NB4 (cell line): Measurements from ENCODE around the gene MMEL1.

Source experiments
- DNase-seq: peaks from one replicate; pipeline ENCODE4 v3.0.0; 2010; ENCODE audit warnings: low read depth
- H3K4me3 ChIP-seq: one replicate; pipeline ENCODE4 v1.5.1; 2011; ENCODE audit warnings: mild to moderate bottlenecking, low read depth, low read length, moderate library complexity
- MYC ChIP-seq: IDR thresholded peaks from 2 replicates; pipeline ENCODE4 v1.6.1; 2011; ENCODE audit warnings: low read depth, low read length
- POLR2A ChIP-seq: IDR thresholded peaks from 2 replicates; pipeline ENCODE4 v1.6.1; 2011; ENCODE audit warnings: mild to moderate bottlenecking; ENCODE audit not compliant: insufficient read length; ENCODE audit errors: extremely low read depth
- TF ChIP-seq, protein P1 (sequence below): IDR thresholded peaks from one replicate; pipeline ENCODE4 v1.5.1; 2012; ENCODE audit warnings: low read depth, low read length
- TF ChIP-seq, protein P2 (sequence below): IDR thresholded peaks from 2 replicates; pipeline ENCODE4 v1.6.1; 2011; ENCODE audit warnings: low read depth, low read length

MMEL1 gene

DNA sequence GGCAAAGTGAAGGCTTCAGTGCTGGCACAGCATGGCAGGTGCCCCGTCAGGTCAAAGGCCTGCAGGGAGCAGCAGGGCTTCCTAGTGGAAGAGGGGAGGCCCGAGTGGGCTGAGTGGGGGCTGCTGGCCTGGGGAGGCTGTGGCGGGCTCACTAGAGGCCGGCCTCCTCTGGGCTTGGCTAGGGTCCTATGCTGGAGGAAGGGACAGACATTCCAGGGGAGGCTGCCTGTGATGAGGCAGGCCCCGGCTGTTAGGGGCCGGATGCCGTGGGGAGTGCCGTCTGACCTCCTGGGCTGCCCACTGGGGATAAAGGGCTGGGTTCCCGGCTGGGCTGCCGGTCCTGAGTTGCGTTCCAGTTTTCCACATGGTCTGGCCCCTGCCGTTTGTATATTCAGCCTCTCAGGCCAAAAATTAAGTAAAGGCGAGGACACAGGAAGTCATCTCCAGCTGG, 25.1 kb downstream of the MMEL1 start:
- TF ChIP-seq POLR2A (no peak), MYC (no peak)
- TF ChIP-seq, protein P1, sequence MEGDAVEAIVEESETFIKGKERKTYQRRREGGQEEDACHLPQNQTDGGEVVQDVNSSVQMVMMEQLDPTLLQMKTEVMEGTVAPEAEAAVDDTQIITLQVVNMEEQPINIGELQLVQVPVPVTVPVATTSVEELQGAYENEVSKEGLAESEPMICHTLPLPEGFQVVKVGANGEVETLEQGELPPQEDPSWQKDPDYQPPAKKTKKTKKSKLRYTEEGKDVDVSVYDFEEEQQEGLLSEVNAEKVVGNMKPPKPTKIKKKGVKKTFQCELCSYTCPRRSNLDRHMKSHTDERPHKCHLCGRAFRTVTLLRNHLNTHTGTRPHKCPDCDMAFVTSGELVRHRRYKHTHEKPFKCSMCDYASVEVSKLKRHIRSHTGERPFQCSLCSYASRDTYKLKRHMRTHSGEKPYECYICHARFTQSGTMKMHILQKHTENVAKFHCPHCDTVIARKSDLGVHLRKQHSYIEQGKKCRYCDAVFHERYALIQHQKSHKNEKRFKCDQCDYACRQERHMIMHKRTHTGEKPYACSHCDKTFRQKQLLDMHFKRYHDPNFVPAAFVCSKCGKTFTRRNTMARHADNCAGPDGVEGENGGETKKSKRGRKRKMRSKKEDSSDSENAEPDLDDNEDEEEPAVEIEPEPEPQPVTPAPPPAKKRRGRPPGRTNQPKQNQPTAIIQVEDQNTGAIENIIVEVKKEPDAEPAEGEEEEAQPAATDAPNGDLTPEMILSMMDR: no peak
- TF ChIP-seq, protein P2, sequence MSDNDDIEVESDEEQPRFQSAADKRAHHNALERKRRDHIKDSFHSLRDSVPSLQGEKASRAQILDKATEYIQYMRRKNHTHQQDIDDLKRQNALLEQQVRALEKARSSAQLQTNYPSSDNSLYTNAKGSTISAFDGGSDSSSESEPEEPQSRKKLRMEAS: no peak
- H3K4me3 ChIP-seq: no peak overlapping the region
- no peak for DNase-seq

DNA sequence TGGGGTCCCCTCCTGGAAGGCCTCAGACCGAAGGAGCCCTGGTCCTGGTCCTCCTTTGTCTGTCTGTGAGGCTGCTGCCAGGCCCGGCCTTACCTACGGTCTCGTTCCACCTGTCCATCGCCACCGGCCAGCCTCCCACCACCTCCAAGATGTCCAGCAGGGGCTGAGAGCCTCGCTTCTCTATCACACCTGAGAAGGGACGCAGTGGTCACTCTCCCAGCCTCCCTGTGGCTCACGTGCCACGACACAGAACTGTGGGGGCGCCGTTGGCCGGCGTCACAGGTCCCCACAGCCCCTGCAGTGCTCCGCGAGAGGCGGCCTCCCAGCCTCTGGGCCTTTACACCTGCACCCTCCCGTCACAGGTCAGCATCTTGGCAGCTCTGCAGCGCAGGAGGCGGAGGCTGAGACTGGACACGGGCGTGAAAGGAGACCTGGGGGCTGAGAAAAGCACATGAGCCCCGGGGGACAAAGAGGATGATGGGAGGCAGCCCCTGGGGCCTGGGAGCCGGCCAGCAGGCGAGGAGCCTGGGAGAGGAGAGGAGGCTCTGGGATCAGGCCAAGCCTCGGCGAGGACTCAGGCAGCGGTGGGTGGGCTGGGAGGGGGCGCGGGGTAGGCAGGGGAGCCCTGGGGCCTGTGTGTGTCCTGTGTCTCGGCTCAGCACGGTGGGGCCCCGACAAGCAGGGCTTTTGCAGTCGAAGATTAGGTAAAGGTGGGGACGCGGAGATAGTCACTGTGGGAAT, 25.8 kb downstream of the MMEL1 start:
- TF ChIP-seq MYC (no peak), POLR2A (no peak)
- TF ChIP-seq, protein P2: no peak
- TF ChIP-seq, protein P1: no peak

DNA sequence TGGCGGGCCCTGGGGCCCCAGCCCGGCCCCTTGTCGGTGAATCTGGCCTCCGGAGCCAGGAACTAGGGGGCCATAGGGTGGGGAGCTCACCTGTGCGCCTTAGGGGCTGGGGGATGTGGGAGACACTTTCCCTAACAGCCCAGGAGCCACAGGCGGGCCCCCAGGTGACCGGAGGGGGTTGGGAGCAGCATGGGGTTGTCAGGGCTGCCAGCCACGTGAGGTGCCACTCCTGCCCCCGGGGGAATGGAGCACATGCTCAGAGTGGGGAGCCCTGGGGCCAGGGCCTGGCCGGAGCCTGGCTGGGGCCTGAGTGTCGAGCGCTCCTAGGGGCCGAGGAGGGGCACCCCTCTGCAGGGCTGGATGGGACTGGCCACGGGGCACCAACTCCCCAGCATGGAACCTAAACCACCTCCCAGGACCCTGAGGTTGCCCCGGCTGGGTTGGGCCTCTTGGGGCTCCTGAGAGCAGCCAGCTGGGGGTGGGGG, 26.4 kb downstream of the MMEL1 start:
- TF ChIP-seq, protein P2: no peak
- TF ChIP-seq MYC (no peak), POLR2A (no peak)
- TF ChIP-seq, protein P1: no peak
- no peak overlapping the region for H3K4me3 ChIP-seq

More for the DNA sequence above, 25.8 kb downstream of the MMEL1 start:
- H3K4me3 ChIP-seq: no peak overlapping the region
- DNase-seq: no peak

DNA sequence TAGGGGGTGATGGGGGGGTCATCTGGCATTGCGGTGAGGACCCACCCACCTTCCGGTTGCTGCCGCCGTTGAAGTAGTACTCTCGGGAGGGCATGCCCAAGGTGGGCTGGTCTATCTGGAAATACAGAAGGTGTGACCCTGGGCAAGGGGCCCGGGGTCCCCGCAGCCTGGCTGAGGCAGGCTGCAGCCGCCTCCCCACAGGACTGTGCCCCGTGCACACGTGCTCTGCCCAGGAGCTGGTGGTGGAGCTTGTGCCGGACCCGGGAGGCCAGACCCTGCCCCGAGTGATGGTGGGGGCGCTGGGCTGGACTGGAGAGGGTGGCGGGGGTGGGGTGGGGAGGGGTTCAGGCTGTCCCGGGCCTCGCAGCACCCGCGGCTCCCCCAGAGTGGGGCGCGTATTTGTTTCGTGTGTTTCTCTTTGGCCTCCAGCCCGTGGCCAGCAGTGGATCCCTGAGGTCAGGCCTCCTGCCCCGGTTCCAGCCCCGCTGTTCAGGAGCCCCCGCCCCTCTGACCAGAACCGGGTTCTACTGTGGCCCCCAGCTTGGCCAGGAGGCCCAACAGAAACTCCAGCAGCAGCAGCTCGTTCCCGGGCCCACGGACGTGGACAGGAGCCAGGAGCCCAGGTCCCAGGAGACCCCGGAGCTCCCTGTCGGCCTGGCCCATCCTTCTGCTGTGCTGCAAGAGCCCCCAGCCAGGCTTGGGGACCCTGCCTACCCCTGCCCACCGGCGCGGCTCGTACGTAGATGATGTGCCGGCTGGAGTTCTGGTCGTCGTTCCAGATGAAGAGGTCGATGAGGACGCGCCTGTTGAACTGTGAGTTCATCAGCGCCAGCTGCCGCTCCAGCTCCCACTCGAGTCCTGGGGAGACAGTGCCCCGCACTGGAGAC, 27.1 kb downstream of the MMEL1 start:
- DNase-seq: no peak
- TF ChIP-seq POLR2A (no peak), MYC (no peak)
- TF ChIP-seq, protein P2: no peak
- TF ChIP-seq, protein P1: no peak
- no peak overlapping the region for H3K4me3 ChIP-seq

More for the DNA sequence above, 26.4 kb downstream of the MMEL1 start:
- DNase-seq: no peak

DNA sequence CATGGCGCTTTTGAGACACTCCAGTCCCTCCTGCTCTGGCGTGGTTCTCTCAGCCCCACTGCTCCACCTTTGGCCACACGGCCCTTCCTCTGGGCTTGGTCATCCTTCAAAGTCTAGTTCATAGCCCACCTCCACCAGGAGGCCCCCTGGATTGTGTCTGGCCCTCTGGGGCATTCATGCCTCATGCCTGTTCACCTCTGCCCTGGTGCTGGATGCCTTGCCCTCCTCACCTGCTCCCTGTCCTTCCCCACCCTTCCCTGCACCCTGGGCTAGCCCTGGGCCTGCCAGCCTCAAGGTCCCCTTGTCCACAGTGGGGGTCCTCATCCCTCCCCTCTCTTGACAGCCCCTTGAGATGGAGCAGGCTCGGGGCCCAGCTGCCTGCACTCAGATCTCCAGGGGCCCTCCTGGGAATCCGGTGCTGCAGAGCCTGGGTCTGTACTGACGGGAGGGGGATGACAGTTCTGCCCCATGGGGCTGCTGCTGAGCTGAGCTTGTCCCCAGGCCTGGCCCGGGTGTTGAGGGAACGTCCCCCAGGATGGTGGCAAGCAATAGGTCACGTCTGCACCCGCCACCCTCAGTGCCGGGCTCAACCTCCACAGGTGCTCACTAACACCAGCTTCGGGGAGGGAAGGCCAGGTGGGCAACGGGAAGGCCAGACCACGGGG, 27.8 kb downstream of the MMEL1 start:
- TF ChIP-seq, protein P1: no peak
- TF ChIP-seq MYC (no peak), POLR2A (no peak)
- TF ChIP-seq, protein P2: no peak
- H3K4me3 ChIP-seq: no peak overlapping the region

More for the DNA sequence above, 27.8 kb downstream of the MMEL1 start:
- no peak for DNase-seq
